HG02759 (cell line): ENCODE measurements around the gene UNC93A.
"Not testable (repeated sequence)": the region's sequence is repeated elsewhere in the genome, so short reads cannot be mapped to it uniquely, and the experiment has no call there.

ENCODE experiments used
- ATAC-seq: cut with Tn5 transposase; IDR thresholded peaks from one replicate; pipeline ENCODE4 v1.9.1; 2021; ENCODE audit warnings: mild to moderate bottlenecking, moderate library complexity; ENCODE audit not compliant: unreplicated experiment

UNC93A gene

GRCh38 chr6:167290786-167291622 lies at the start of gene UNC93A:
TSS of gene UNC93A (plus strand) at chr6:167291315. CDS start at chr6:167291490, 175 bp downstream.
- no peak for ATAC-seq

- not testable (repeated sequence) for ATAC-seq
These were observed 49.6 kb upstream of the UNC93A start for GRCh38 chr6:167241321-167242134.

- not testable (repeated sequence) for ATAC-seq
These were observed 49.0 kb upstream of the UNC93A start for GRCh38 chr6:167242135-167242506.

DNA sequence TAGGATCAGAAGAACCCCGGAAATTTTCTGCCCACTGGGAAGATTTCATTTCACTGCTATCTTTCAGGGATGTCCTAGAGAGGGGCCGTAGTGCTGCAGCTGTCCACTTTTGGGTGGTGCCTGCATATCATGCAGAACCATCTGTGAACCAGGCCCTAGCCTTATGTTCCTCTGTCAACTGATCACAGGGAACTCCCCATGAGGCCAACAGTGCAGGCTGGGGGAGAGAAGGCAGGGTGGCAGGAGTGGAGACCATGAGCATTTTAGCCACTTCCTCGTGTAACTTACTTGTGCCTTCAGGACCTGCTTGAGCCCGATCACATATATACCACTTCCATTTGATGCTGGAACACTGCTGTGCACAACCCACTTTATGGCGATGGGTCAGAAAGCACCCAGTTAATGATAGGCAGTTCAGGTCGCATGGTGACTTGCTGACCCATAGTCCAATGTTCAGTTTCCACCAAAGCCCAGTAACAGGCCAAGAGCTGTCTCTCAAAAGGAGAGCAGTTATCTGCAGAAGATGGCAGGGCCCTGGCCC lies 48.5 kb upstream of the UNC93A start:
- not testable (repeated sequence) for ATAC-seq

DNA sequence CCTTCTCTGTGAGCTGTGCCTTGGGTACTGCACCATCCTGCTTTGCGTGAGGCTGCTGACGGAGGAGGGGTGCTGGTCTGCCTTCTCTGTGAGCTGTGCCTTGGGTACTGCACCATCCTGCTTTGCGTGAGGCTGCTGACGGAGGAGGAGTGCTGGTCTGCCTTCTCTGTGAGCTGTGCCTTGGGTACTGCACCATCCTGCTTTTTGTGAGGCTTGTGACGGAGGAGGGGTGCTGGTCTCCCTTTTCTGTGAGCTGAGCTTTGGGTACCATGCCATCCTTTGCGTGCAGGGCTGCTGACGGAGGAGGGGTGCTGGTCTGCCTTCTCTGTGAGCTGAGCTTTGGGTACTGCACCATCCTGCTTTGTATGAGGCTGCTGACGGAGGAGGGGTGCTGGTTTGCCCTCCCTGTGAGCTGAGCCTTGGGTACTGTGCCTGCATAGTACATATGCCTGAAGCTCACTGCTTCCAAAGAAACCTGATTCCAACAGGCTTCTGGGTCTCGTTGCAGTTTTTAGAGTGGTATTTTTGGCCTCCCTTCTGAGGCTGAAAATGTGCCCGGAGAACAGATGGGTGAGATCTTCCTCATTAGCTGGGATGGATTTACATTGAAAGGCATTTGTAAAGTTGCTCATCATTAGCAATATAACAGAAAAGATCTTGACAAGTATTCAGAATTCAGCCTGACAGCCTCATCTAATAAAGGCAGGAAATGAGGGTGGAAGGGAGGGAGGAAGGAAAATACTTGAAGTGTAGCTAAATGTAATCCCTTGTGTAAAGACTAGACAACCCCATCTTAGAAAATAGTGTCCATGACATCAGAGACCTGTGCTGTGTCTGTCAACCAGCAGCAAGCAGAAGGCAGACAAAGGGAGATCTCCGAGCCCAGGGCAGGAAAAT lies 46.8 kb upstream of the UNC93A start:
- no peak for ATAC-seq

DNA sequence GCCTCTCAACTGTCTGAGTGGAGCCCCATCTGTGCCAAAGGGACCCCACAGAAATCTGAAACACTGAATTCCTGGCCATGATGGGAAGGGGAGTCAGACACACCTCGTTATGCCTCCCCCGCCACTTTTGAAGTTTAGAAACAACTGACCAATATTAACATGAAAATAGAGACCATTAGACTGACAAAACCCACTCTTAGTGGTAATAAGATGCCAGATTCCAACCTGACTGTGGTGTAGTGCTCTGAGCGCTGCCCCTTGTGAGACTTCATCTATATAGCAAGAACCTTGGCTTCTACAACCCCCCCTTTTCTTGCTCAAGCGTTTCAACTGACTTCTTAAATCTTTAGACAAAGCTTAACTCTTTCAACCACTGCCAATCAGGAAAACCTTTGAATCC lies 46.1 kb upstream of the UNC93A start:
- ATAC-seq, result no peak

GRCh38 chr6:167245591-167245990 lies 45.5 kb upstream of the UNC93A start:
- ATAC-seq, result no peak

DNA sequence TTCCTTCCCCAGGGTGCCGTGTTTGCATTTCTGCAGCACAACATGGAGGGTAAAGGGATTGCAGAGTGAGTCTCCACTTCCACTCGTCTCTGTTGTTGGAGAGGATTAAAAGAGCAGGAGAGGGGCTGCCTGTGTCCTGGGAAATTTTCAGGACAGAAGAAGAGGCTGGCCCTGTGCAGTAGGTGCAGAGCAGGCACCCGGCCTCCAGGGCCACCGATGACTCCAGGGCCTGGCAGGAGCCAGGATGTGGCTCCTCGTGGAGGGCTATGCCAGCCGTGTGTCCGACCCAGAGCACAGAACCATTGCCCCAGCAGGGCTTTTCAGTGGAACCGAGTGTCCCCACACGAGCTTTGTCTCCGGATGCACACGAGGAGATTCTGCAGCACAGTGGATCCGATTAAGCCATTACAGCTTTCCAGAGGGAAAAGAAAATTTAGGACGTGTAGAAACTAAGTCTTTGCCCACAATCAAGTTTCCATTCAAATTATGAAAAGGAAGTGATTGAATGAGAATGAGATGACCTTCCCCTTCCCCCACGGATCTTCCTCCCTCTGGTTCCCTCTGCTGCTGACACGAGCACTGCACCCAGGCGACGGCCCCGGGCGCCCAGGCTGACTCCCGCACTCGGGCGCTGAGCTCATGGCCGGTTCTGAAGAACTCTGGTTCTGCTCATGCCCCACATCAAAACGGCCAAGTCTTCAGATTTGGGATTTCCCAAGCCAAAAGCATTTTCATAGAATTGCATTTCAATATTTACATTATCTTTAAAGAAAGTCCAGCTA lies 43.1 kb upstream of the UNC93A start:
- ATAC-seq, result no peak

GRCh38 chr6:167248878-167249455 lies 42.1 kb upstream of the UNC93A start:
- not testable (repeated sequence) for ATAC-seq

DNA sequence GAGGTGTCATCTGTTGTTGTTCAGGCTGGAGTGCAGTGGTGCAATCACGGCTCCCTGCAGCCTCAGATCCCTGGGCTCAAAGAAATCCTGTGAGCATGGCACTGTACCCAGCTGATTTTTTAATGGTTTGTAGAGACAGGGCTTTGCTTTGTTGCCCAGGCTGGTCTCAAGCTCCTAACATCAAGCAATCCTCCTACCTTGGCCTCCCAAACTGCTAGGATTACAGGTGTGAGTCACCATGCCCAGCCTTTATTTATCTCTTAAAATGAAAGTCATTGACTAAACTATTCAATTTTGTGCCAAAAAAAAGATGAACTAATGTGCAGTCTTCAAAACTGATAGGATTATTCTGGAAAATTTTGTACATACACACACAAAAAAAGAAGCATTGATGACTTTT lies 38.8 kb upstream of the UNC93A start:
- no peak for ATAC-seq

- no peak for ATAC-seq
These were observed 35.1 kb upstream of the UNC93A start for GRCh38 chr6:167255918-167256553.

DNA sequence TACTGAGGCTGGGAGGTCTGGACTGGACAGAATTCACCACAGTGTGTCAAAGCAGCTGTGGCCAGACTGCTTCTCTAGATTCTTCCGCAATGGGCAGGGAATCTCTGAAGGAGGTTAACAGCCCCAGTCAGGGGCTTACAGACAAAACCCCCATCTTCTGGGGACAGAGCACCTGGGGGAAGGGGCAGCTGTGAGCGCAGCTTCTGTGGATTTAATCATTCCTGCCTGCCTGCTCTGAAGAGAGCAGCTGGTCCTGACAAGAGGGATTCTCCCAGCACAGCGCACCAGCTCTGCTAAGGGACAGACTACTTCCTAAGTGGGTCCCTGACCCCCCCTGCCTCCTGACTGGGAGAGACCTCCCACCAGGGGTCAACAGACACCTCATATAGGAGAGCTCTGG lies 32.5 kb upstream of the UNC93A start:
- no peak for ATAC-seq

DNA sequence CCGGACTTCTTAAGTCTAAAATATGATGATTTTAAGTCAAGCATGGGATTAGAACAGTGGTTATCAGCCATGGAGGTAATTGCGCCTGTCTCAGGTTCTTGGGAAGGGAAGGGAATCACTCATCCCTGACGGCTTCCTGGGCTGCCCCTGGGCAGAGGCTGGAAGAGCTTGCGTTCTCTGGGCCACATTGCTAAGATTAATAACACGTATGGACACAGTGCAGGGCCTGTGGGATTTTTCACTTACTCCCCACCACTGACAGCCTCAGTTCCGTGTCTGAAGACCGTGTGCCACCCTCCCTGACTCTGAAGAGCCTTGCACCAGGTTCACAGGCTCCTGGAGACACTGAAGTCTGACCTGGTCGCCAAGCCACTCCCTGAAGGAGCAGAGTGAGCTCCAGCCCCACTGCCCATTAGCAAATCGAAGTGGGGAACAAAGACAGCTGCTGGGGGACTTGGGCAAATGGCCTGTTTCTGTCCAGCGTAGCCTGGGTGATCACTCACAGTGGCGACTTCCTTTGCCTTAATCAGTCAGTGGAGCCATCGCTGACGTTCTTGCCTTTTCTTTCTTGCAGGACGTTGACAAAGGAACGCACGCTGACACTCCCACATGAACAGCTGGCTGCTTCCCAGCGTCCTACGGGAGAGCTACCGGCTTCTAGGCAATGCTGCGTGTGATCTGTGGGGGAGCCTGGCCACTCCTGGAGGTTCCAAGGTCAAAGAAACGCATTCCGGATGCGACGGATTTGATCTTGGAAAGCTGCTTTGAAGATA lies 24.9 kb upstream of the UNC93A start:
- ATAC-seq, result not testable (repeated sequence)

- ATAC-seq, result no peak
These were observed 24.1 kb upstream of the UNC93A start for GRCh38 chr6:167266830-167267555.

DNA sequence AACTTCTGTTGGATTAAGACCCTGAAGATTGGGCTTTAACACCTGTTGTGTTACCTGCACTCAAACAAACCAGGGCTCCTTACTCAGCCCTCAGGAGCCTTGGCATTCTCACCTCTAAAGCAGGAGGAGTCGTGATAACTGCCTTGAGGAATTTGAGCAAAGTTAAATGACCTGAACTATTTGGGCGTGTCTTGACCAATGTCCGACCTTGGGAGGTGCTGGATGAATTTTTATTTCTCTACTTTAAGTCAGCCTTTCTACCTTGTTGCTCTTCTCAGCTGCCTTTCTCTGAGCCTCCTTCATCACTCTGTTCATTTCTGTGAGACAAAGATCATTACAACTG lies 23.6 kb upstream of the UNC93A start:
- not testable (repeated sequence) for ATAC-seq

- ATAC-seq, result no peak
These were observed 23.2 kb upstream of the UNC93A start for GRCh38 chr6:167267921-167268401.

DNA sequence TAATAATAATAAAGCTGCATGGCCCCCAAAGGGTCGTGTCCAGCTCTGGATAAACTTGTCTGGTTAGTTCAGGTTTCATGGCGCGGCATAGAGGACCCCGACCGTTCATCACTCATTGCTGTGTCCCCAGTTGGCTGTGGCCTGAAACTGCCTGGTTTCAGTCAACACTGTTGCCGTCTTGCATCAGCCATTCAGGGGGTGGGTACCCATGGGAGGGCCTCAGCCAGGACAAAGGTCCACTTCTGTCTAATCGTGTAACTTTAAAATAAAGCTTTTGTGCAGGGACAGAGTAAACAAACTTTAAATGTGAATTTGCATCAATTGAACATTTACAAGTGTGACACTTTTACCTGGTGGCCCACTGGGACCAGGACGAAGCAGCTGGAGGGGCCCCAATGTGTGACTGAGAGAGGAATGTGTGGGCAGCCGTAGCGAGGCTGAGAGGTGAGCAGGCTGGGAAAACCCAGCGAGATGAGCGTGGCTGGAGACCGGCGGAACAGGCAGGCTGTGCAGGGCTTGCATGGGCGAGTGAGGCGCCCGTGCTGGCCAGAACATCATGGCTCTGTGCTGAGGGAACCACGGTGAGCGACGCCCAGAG lies 22.3 kb upstream of the UNC93A start:
- ATAC-seq, result no peak
